8988T (cell line): ENCODE results near the gene WNT11.
A peak's percentile ranks its signal among the peaks of the same experiment; 100 is the strongest.

ENCODE experiments used
- DNase-seq: peaks from one replicate; pipeline ENCODE4 v3.0.0; 2011

The WNT11 gene

GRCh38 chr11:76217653-76218160 is 11.4 kb upstream of the WNT11 start:
- DNase-seq = no peak

- no peak for DNase-seq
These were observed 10.4 kb upstream of the WNT11 start for GRCh38 chr11:76216536-76217325.

- DNase-seq = no peak
These were observed 9.6 kb upstream of the WNT11 start for GRCh38 chr11:76215941-76216340.

- no peak for DNase-seq
These were observed 8.8 kb upstream of the WNT11 start for GRCh38 chr11:76214968-76215548.

GRCh38 chr11:76214186-76214585 is 7.9 kb upstream of the WNT11 start:
- DNase-seq = no peak

DNA sequence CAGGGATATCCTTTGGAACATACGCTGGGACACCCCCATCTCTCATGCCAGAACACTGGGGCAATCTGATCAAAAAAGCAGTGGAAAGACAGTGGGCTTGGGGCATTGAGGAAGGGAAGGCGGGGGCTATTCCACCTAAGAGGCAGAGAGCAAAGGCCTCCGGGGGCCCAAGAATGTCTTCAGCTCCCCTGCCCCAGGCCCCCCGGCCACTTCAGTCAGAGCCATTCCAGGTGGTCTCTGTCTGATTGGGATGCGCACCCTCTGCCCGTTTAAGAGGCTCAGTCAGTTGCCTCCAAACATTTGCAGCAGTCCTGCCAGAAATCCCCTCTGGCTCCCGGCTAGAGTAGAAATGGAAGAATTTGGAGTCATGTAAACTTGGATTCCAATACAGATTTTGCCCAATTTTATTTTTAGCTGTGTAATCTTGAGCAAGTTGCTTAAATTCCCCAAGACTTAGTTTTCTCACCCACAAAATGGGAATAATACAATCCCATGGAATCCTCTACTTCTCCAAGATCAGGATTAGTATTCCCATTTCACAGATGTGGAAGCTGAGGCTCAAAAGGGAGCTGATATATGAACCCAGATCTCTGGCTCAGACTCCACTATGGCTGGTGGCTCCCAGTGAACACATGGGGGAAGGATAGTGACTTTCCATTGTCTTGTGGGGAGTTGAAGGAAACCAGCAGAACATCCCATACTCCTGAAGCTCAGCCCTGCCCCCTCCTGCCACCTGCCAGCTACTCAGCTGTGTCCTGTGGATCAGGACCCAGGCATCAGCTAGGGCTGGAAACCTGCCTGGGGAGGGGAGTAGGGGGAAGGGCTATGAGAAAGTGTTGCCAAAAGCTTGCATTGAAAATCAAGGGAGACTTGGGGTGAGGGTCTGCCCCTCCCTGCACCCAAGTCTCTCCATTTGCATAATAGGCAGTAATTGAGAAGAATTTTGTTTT is 6.1 kb upstream of the WNT11 start:
- no peak for DNase-seq

DNA sequence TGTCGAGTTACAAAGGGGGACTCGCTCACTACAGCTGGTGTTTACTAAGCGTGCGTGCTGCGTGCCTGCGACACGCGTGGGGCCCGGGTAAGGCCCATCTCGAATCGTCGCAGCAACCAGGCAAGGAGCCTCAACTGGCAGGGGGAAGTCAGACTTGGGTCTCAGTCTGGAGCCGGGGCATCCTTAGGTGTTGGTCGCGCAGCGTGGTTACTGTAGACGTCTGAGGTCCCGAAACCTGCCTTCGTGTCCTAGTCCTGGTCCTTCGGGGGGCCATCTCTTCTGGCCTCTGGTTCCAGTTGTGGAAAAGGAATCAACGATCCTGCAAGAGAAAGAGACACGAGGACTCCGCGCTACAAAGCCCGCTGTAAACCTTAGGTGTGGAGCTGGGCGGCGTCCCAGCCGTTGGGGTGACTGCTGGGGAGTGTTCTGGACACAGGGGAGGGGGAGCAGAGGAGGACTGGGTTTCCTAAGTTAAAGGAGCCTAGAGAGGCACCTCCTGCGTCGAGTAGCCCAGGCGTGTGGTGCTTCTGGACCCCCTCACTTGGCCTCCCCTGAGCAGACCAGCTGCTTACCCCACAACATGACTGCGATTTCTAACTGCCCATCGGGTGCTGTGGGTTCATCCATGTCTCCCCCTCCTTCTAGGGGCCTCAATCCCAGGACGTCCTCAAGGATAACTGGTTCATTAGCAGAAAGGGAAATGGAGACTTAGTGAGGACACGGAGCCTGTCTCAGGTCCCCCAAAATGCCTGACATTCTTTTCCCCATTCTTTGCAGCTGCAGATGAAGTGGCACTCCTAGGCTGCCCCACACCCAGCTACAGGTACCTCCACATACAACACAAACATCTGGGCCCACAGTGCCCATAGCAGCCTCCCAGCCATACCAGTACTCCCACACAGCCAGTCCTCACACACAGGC is 4.9 kb upstream of the WNT11 start:
- DNase-seq = no peak

- DNase-seq = no peak
These were observed 4.0 kb upstream of the WNT11 start for GRCh38 chr11:76209973-76210930.

GRCh38 chr11:76209375-76209972 is 3.2 kb upstream of the WNT11 start:
- DNase-seq = no peak

DNA sequence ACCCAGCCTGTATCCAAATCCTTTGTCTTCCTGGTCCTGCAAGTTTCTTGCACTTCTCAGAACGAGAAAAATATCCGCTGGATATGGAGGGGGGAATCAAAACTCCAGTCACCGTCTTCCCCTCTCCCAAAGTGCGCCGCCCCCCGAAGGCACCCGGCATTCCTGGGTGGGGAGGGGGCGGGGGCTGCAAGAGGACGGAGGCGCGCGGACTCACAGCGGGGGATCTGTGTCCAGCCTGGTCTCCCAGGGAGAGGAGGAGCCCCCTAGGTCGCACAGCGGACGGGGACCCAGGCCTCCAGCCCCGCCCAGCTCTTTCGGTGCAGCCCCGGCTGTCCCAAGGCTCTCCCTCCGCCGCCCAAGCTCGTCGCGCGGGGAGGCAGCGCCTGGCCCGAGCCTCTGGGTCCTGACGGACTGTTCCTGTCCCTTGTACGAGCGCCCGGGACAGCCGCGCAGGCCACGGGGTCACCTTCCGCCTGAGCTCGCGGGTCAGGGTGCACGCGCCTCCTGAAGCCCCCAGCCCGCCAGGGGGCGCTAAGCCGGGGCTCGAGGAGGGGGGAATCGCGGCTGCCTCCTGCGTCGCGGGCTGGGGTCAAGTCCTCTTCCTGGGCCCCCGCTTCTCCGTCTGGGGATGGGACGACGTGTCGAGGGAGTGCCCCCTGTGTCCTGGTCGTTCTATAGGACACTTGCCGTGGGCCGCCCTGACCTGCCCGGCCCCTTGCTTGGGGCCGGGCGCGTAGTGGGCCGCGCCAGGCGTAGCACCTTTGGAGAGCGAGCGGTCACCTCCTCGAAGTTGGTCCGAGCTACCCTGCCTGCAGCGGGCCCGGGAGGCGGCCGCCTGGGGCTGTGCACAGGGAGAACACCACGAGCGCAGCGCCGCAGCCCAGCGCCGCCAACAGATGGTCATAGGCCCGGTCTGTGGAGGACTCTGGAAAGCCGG is 2.4 kb upstream of the WNT11 start:
- peak; percentile 93 for DNase-seq

GRCh38 chr11:76207642-76208401 is 1.5 kb upstream of the WNT11 start:
- peak; percentile 98 for DNase-seq

DNA sequence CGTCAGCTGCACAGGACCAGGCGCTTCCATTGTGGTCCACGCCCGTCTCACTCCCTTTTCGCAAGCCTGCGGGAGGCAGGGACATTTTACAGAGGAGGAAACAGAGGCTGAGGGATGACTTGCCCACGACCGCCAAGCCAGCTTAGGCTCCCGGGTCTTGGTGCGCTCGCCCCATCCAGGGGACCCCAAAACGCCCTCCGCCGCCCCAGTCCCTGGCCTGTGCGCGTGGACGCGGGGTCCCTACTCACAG is 300 bp downstream of the WNT11 start:
- DNase-seq = no peak

DNA sequence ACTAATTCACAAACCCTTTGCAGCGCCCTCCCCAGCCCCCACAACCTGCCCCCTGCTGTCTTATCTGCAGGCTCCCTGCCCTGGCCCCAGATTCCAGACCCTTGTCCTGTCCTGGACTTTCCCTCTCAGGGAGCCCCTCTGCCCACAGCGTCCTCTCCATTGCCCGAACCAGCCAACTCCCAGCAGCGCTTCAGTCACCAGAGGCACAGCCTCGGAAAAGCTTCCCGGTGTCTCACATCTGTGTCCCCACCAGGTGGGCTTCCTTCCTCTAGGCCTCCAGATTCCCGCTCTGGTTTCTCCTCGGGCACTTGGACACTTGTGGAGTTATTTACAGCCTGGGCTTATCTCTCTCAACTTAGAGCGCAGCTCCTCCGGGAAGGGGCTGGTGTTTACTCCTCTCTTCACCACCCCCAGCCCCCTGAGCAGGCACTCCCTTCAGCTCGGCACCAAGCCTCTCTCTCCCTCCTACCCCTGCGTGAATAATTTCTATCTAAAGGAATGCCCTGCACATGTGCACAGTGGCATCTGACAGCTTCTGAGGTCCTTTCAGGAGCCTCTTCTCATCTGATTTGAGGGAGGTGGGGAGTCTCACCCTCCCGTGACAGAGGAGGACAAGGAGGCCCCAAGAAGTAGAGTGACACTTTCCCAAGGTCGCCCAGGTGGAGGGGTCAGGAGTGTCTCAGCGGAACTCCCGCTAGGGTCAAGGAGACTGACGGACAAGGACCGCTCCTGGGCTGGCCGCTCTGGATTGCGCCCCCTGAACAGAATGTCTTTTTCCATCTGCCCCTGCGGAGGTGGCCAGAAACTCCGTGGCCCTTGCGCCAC is 838 bp downstream of the WNT11 start:
- DNase-seq = no peak

GRCh38 chr11:76203937-76204336 is 2.4 kb downstream of the WNT11 start:
- no peak for DNase-seq

- DNase-seq = no peak
These were observed 3.0 kb downstream of the WNT11 start for GRCh38 chr11:76203131-76203925.

DNA sequence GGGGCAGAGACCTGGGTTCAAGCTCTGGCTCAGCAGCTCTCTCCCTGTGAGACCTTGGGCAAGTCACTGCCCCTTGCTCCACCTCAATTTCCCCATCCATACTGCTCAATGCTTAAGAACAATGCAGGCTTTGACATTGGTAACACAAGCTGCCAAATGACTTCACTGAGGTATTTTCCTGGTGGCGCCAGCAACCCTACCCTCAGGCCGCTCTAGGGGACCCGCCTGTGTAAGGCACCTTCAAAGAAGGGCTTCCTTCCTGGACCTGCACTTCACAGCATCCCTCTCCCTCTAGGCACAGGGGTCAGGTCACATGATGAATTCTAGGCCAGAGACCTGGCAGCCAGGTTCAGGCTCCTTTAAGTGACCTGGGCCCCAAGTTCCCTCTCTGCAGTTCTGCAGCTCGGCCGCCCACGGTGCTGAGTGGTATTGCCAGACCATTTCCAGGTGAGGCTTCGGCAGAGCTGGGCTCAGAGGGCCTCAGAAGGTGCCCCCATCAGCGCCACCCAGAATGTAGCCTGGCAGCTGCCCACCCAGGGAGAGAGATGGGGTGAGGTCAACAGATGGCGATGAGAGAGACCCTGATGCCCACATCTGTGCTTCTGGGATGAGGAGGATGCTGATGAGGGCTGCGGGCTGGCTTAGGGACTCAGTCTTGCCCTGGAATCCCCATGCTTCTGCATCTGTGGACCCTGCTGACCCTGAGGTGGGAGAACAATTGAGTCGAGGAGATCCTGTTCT is 4.5 kb downstream of the WNT11 start:
- DNase-seq = no peak
